ENCODE measurements around the gene TOM1L2. TPM values are rescaled to one million over a fixed set of nuclear protein-coding genes. Genes with fewer than 3 reads are reported as not detected.
"Not testable (repeated sequence)": the region's sequence is repeated elsewhere in the genome, so short reads cannot be mapped to it uniquely, and the experiment has no call there.

The TOM1L2 gene
- polyA plus RNA-seq, 3 donors: 31.8 to 36.2 (median 32.2) TPM

GRCh38 chr17:17946093-17946492, 26.1 kb downstream of the TOM1L2 start:
- no peak for DNase-seq (ENCODE audit: low read depth in 3 of 3, low spot score in 2 of 3)

- DNase-seq (ENCODE audit: low read depth in 3 of 3, low spot score in 2 of 3): no peak
Measured at GRCh38 chr17:17944743-17945142, 27.5 kb downstream of the TOM1L2 start.

- no peak for DNase-seq (ENCODE audit: low read depth in 3 of 3, low spot score in 2 of 3)
Measured at GRCh38 chr17:17944242-17944641, 28.0 kb downstream of the TOM1L2 start.

- DNase-seq (ENCODE audit: low read depth in 3 of 3, low spot score in 2 of 3): no peak
Measured at GRCh38 chr17:17943281-17943984, 28.8 kb downstream of the TOM1L2 start.

GRCh38 chr17:17942846-17943245, 29.4 kb downstream of the TOM1L2 start:
- no peak for DNase-seq (ENCODE audit: low read depth in 3 of 3, low spot score in 2 of 3)

GRCh38 chr17:17941015-17941414, 31.2 kb downstream of the TOM1L2 start:
- no peak for DNase-seq (ENCODE audit: low read depth in 3 of 3, low spot score in 2 of 3)

GRCh38 chr17:17940441-17940911, 31.7 kb downstream of the TOM1L2 start:
- no peak for DNase-seq (ENCODE audit: low read depth in 3 of 3, low spot score in 2 of 3)

- DNase-seq (ENCODE audit: low read depth in 3 of 3, low spot score in 2 of 3): not testable (repeated sequence)
Measured at GRCh38 chr17:17939941-17940340, 32.3 kb downstream of the TOM1L2 start.

- DNase-seq (ENCODE audit: low read depth in 3 of 3, low spot score in 2 of 3): no peak
Measured at GRCh38 chr17:17938388-17939107, 33.7 kb downstream of the TOM1L2 start.

- DNase-seq (ENCODE audit: low read depth in 3 of 3, low spot score in 2 of 3): no peak
Measured at GRCh38 chr17:17937958-17938357, 34.2 kb downstream of the TOM1L2 start.

- DNase-seq (ENCODE audit: low read depth in 3 of 3, low spot score in 2 of 3): no peak
Measured at GRCh38 chr17:17937201-17937853, 34.9 kb downstream of the TOM1L2 start.

- no peak for DNase-seq (ENCODE audit: low read depth in 3 of 3, low spot score in 2 of 3)
Measured at GRCh38 chr17:17935321-17936271, 36.6 kb downstream of the TOM1L2 start.

- DNase-seq (ENCODE audit: low read depth in 3 of 3, low spot score in 2 of 3): no peak
Measured at GRCh38 chr17:17934806-17935205, 37.4 kb downstream of the TOM1L2 start.

GRCh38 chr17:17934214-17934613, 38.0 kb downstream of the TOM1L2 start:
- DNase-seq (ENCODE audit: low read depth in 3 of 3, low spot score in 2 of 3): no peak

- no peak for DNase-seq (ENCODE audit: low read depth in 3 of 3, low spot score in 2 of 3)
Measured at GRCh38 chr17:17933775-17934174, 38.4 kb downstream of the TOM1L2 start.

- no peak for DNase-seq (ENCODE audit: low read depth in 3 of 3, low spot score in 2 of 3)
Measured at GRCh38 chr17:17931159-17931558, 41.0 kb downstream of the TOM1L2 start.

- DNase-seq (ENCODE audit: low read depth in 3 of 3, low spot score in 2 of 3): no peak
Measured at GRCh38 chr17:17930674-17931073, 41.5 kb downstream of the TOM1L2 start.

- DNase-seq (ENCODE audit: low read depth in 3 of 3, low spot score in 2 of 3): no peak
Measured at GRCh38 chr17:17929655-17930380, 42.4 kb downstream of the TOM1L2 start.

- no peak for DNase-seq (ENCODE audit: low read depth in 3 of 3, low spot score in 2 of 3)
Measured at GRCh38 chr17:17928398-17929287, 43.6 kb downstream of the TOM1L2 start.

Measured in right renal cortex interstitium (tissue), 3 donors.